ENCODE measurements around the gene CLDN11.

GRCh38 chr3:170386468-170386867, 32.2 kb upstream of the CLDN11 start:
- TF ChIP-seq CTCF (IDR thresholded peaks at IDR 0.05): no peak
- TF ChIP-seq EZH2 (IDR thresholded peaks at IDR 0.05): no peak
